Epithelial cell of esophagus (primary cell): ENCODE results near the gene GJA4.

Experiments
- DNase-seq: peaks from one replicate; pipeline ENCODE4 v3.0.0; 2010; ENCODE audit warnings: low read depth
- H3K4me3 ChIP-seq: 2 replicates; pipeline ENCODE4 v1.5.1; 2011; ENCODE audit warnings: mild to moderate bottlenecking, low read length, control low read depth
- TF ChIP-seq, protein P1 (sequence below): IDR thresholded peaks from 2 replicates; pipeline ENCODE4 v1.5.1; 2011; ENCODE audit warnings: low read depth, mild to moderate bottlenecking, low read length, control low read depth, inconsistent platforms; ENCODE audit not compliant: insufficient read depth; ENCODE audit errors: missing control alignments

Gene GJA4

DNA sequence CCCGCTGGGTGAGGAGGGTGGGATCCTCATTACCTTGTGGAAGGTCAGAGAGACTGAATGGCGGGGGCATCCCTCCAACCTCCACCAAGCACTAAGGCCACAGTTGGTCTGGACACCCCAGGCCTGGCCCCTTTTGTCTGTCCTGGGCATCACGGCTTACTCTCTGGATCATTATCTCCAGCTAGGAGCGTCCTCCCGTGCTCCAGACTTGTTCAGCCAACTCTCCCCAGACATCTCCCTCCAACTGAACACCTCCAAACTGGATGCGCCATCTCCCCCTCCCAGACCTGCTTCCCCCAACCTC, 45.2 kb upstream of the GJA4 start:
- TF ChIP-seq, protein P1, sequence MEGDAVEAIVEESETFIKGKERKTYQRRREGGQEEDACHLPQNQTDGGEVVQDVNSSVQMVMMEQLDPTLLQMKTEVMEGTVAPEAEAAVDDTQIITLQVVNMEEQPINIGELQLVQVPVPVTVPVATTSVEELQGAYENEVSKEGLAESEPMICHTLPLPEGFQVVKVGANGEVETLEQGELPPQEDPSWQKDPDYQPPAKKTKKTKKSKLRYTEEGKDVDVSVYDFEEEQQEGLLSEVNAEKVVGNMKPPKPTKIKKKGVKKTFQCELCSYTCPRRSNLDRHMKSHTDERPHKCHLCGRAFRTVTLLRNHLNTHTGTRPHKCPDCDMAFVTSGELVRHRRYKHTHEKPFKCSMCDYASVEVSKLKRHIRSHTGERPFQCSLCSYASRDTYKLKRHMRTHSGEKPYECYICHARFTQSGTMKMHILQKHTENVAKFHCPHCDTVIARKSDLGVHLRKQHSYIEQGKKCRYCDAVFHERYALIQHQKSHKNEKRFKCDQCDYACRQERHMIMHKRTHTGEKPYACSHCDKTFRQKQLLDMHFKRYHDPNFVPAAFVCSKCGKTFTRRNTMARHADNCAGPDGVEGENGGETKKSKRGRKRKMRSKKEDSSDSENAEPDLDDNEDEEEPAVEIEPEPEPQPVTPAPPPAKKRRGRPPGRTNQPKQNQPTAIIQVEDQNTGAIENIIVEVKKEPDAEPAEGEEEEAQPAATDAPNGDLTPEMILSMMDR: no peak

DNA sequence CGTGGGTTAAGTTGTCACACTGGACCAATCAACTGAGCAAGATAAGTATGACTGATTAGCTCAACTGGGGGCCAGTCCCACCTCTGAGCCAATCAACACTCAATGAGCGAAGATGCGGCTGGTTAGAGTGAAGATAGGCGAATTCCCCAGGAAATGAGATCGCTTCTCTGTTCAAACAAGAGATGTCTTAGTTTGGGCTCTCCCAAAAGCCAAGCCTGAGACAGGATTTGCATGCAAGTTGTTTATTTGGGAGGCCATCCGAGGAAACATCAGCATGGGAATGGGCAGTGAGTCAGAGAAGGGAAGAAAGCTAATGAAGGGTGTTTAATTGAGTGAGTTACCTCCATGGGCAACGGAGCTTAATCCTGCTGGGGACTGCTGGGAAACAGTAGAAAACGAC, 42.8 kb upstream of the GJA4 start:
- no peak overlapping the region for H3K4me3 ChIP-seq
- DNase-seq: no peak
- TF ChIP-seq, protein P1: no peak

More for the DNA sequence above, 45.2 kb upstream of the GJA4 start:
- DNase-seq: no peak
- no peak overlapping the region for H3K4me3 ChIP-seq

DNA sequence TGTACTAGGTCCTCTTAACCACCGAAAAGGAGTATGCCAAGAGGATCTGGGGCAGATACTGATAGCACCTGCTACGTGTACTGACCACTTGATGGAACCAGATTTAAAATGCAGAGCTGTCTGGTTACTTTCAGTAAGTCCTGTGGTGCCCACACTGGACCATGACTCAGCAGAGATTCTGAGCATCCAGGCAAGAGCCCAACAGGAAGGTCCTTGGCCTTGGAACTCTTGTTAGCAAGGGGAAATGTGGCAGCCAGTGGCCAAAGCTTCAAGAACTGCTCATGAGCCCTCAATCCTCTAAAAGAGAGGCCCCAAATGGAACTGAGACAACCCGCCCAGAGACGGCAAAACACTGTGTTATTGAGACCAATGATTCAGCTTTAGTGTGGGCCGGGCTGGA, 42.2 kb upstream of the GJA4 start:
- TF ChIP-seq, protein P1: no peak
- no peak for DNase-seq
- H3K4me3 ChIP-seq: no peak overlapping the region

DNA sequence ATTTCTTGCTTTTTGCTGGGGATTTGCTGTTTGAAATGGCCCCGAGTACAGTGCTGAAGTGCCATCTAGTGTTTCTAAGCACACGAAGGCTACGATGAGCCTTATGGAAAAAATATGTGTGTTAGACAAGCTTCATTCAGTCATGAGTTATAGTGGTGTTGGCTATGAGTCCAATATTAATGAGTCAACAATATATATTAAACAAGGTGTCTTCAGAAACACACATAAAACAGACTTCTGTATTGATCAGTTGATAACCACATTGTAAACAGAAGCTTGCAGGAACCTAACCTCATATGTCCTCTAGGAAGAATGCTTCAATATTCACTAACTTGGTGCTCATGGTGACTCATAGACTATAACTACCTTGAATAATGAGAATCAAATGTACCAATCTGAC, 39.6 kb upstream of the GJA4 start:
- TF ChIP-seq, protein P1: no peak
- H3K4me3 ChIP-seq: no peak overlapping the region
- DNase-seq: peak; percentile 57

DNA sequence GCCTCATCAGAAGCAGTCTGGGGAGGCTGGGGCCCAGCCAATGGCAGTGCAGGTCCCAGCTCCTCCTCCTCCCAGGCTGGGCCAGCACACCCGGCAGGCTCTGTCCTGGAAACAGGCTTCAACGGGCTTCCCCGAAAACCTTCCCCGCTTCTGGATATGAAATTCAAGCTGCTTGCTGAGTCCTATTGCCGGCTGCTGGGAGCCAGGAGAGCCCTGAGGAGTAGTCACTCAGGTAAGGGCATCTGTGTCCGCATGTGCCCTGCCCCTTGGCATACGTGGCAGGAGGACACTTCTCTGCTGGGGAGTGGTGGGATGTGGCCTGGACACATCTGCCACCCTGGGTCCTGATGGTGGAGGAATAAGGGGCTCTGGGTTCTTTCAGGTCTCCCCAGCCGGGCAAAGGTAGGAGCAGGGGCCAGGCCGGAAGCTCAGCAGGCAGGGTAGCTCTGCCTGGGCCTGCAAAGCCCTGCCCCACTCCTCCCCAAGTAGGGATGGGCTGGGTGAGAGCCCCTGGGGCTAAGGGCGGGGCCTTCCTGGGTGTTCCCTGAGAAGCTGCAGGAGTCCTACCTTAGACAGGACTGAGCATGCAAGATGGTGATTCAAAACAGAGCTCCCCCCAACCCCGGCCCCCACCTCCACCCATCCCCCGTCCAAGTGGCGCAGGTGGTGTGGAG, 37.7 kb upstream of the GJA4 start, which contains the start of gene GJB5:
Gene GJB5, plus strand, starts transcription at position 84 of the 674 bp plus-strand sequence. CDS start 2,284 bp downstream, outside the sequence.
- peak; percentile 99 for DNase-seq
- peak within 1 kb of the TSS; percentile 72 for H3K4me3 ChIP-seq
- TF ChIP-seq, protein P1: no peak

DNA sequence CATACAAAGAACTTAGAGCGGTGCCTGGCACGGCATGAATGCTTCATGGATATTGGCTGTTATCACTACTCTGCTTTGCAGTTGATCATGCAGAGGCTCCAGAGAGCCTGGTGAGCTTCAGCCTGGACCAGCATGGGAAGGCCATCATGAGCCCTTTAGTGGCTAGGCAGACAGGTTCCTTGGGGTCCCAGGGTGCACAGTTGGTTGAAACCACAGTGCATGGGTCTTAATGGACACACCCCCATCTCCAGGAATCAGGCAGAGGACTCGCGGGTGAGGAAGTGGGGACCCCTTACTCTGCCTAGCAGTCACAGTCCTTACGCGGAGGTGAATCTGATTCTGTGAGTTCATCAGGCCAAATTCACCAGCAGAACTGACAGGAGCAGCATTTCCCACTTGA, 36.8 kb upstream of the GJA4 start:
- peak overlapping the region; percentile 54 for H3K4me3 ChIP-seq
- TF ChIP-seq, protein P1: no peak
- DNase-seq: peak; percentile 41

DNA sequence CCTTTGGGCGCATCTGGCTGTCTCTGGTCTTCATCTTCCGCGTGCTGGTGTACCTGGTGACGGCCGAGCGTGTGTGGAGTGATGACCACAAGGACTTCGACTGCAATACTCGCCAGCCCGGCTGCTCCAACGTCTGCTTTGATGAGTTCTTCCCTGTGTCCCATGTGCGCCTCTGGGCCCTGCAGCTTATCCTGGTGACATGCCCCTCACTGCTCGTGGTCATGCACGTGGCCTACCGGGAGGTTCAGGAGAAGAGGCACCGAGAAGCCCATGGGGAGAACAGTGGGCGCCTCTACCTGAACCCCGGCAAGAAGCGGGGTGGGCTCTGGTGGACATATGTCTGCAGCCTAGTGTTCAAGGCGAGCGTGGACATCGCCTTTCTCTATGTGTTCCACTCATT, 35.4 kb upstream of the GJA4 start:
- no peak for DNase-seq
- no peak overlapping the region for H3K4me3 ChIP-seq
- TF ChIP-seq, protein P1: no peak
